Type B pancreatic cell (in vitro differentiated cells): ENCODE measurements around the gene KRTAP19-2. TPM values are rescaled to one million over a fixed set of nuclear protein-coding genes. Genes with fewer than 3 reads are reported as not detected.

ENCODE experiments used
- DNase-seq: peaks from one replicate; pipeline ENCODE4 v3.0.0; 2021; ENCODE audit warnings: mixed read lengths; ENCODE audit not compliant: unreplicated experiment; ENCODE audit errors: extremely low spot score
- H3K27ac Mint-ChIP-seq: 2 replicates; pipeline ENCODE4 v1.8.0; 2021; ENCODE audit warnings: mild to moderate bottlenecking, mixed read lengths
- H3K27me3 Mint-ChIP-seq: 2 replicates; pipeline ENCODE4 v1.8.0; 2021; ENCODE audit warnings: mixed read lengths
- H3K36me3 Mint-ChIP-seq: 2 replicates; pipeline ENCODE4 v1.8.0; 2021; ENCODE audit warnings: mixed read lengths
- H3K4me1 Mint-ChIP-seq: one replicate; pipeline ENCODE4 v1.8.0; 2021; ENCODE audit warnings: mixed read lengths; ENCODE audit not compliant: unreplicated experiment
- H3K4me3 Mint-ChIP-seq: 2 replicates; pipeline ENCODE4 v1.8.0; 2021; ENCODE audit warnings: mild to moderate bottlenecking, mixed read lengths
- H3K9me3 Mint-ChIP-seq: 2 replicates; pipeline ENCODE4 v1.8.0; 2021; ENCODE audit warnings: mixed read lengths
- total RNA-seq: library from RNA; stranded (reverse); gene quantifications from 2 replicates; pipeline ENCODE4 v1.2.1, GENCODE V29; 2021; ENCODE audit warnings: low replicate concordance
- TF ChIP-seq, protein P1 (sequence below): fragments of 200-600 bp; sonication (generic); conservative IDR thresholded peaks from 2 replicates; pipeline ENCODE4 v1.5.0; 2021; ENCODE audit warnings: antibody characterized with exemption, mild to moderate bottlenecking

KRTAP19-2 gene
- total RNA-seq, 1 donor from 2014 or later: not detected

DNA sequence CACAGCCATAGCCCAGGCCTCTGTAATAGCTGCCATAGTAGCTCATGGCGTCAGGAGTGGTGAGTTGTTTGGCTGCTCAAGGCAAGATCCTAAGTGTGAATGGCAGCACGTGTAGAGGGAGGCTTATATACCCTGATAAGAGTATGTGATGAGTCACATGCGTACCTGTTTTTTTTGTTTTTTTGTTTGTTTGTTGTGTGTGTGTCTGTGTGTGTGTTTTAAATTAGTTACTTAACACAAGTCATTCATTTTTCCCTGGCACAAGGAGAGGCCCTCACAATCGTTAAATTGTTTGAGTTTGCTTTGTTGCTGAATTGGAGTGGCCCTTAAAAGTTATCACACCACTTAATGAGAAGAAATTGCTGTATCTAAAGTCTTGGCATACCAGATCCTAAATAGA lies 9.8 kb upstream of the KRTAP19-2 start, which contains the start of gene KRTAP19-4:
KRTAP19-4 (minus strand) TSS at position 101 of the 400 bp plus-strand sequence; CDS start at position 46, 55 bp downstream.
- no peaks in the 10 kb centered on the region for H3K4me1 Mint-ChIP-seq
- no peak within 1 kb of the TSS for H3K27ac Mint-ChIP-seq
- no peaks in the 10 kb centered on the region for H3K36me3 Mint-ChIP-seq
- no peaks in the 10 kb centered on the region for H3K27me3 Mint-ChIP-seq
- H3K9me3 Mint-ChIP-seq: no peaks in the 10 kb centered on the region
- DNase-seq: no peak
- TF ChIP-seq, protein P1, sequence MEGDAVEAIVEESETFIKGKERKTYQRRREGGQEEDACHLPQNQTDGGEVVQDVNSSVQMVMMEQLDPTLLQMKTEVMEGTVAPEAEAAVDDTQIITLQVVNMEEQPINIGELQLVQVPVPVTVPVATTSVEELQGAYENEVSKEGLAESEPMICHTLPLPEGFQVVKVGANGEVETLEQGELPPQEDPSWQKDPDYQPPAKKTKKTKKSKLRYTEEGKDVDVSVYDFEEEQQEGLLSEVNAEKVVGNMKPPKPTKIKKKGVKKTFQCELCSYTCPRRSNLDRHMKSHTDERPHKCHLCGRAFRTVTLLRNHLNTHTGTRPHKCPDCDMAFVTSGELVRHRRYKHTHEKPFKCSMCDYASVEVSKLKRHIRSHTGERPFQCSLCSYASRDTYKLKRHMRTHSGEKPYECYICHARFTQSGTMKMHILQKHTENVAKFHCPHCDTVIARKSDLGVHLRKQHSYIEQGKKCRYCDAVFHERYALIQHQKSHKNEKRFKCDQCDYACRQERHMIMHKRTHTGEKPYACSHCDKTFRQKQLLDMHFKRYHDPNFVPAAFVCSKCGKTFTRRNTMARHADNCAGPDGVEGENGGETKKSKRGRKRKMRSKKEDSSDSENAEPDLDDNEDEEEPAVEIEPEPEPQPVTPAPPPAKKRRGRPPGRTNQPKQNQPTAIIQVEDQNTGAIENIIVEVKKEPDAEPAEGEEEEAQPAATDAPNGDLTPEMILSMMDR: no peak
- no peak within 1 kb of the TSS for H3K4me3 Mint-ChIP-seq

DNA sequence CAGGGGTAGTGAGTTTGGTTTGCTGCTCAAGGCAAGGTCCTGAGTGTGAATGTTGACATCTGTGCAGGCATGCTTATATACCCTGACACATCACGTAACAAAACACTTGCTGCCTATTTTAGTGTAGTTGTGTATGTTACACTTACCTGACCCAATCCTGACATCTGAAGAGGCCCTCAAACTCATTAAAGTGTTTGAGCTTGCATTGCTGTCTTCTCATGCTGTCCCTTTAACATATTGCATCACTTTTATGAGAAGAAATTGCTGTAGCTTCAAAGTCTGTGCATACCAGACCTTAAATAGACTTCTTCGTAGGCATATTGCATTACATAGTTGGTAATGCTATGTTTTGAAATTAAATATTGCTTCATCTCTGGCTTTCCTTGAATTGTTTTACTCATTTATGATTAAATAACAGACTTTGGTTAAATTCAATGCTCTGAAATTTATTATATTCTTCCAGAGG lies 4.8 kb upstream of the KRTAP19-2 start, which contains the start of gene KRTAP19-3:
KRTAP19-3 (minus strand) TSS at position 51 of the 466 bp plus-strand sequence. CDS start 56 bp downstream, outside the sequence.
- Mint-ChIP-seq H3K4me1 (no peaks in the 10 kb centered on the region), H3K4me3 (no peak within 1 kb of the TSS), H3K27ac (no peak within 1 kb of the TSS), H3K27me3 (no peaks in the 10 kb centered on the region), H3K9me3 (no peaks in the 10 kb centered on the region), H3K36me3 (no peaks in the 10 kb centered on the region)
- TF ChIP-seq, protein P1: no peak
- no peak for DNase-seq

DNA sequence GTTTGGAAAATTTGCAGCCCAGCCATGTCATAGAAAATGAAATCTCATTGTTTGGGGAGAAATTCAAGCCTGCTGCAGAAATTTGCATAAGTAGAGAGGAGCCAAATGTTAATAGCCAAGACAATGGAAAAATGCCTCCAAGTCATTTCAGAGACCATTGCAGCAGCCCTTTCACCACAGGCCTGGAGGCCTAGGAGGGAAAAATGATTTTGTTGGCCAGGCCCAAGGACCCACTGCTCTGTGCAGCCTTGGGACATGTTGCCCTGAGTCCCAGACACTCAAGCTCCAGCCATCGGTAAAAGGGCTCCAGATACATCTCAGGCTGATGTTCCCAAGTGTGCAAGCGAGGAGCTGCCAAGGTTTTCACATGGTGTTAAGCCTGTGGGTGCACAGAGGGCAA lies 1.1 kb downstream of the KRTAP19-2 start:
- Mint-ChIP-seq H3K4me1 (no peaks in the 10 kb centered on the region), H3K27ac (no peak overlapping the region), H3K9me3 (peaks cover 6% of the 10 kb centered on the region), H3K36me3 (no peaks in the 10 kb centered on the region), H3K27me3 (no peaks in the 10 kb centered on the region), H3K4me3 (no peak overlapping the region)
- TF ChIP-seq, protein P1: no peak
- DNase-seq: no peak

DNA sequence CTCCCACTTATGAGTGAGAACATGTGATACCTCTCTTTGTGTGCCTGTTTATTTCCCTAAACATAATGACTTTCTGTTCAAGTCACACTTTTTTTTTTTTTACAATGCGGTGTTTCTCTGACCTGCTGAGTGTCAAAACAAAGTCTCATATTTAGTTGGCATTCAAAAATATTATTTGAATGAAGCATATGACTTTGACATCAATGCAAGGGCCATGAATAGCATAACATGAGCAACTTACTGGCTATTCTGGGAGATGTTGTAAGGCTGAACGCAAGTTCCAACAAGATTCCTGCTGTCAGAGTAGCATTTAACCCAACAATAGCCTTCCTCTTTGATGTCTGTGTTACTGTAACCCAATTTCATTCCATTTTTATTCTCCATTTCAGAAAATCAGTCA lies 5.1 kb downstream of the KRTAP19-2 start:
- H3K9me3 Mint-ChIP-seq: peaks cover 10% of the 10 kb centered on the region
- H3K4me1 Mint-ChIP-seq: peaks cover 4% of the 10 kb centered on the region
- no peak overlapping the region for H3K4me3 Mint-ChIP-seq
- DNase-seq: no peak
- H3K36me3 Mint-ChIP-seq: no peaks in the 10 kb centered on the region
- no peaks in the 10 kb centered on the region for H3K27me3 Mint-ChIP-seq
- no peak overlapping the region for H3K27ac Mint-ChIP-seq
- TF ChIP-seq, protein P1: no peak

DNA sequence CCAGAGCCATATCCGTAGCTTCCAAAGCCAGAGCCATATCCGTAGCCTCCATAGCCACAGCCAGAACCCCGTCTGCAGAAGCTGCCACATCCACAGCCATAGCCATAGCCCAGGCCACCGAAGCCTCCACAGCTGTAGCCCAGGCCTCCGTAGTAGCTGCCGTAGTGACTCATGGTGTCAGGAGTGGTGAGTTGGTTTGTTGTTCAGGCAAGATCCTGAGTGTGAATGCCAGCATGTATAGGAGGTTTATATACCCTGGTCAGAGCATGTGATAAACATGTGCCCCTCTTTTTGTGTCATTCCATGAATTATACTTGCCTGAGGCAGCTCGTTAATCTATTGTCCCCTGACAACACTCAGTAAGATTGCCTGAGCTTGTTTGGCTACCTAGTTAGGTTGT lies 7.1 kb downstream of the KRTAP19-2 start, which contains the start of gene KRTAP19-1:
KRTAP19-1 (minus strand) TSS at position 223 of the 400 bp plus-strand sequence; CDS start at position 173, 50 bp downstream.
- no peaks in the 10 kb centered on the region for H3K27me3 Mint-ChIP-seq
- H3K36me3 Mint-ChIP-seq: no peaks in the 10 kb centered on the region
- no peak within 1 kb of the TSS for H3K4me3 Mint-ChIP-seq
- peaks cover 4% of the 10 kb centered on the region for H3K4me1 Mint-ChIP-seq
- no peak for DNase-seq
- TF ChIP-seq, protein P1: no peak
- H3K27ac Mint-ChIP-seq: no peak within 1 kb of the TSS
- H3K9me3 Mint-ChIP-seq: peaks cover 4% of the 10 kb centered on the region
